GM10248 (cell line): ENCODE results near the gene EIF4EBP2.

Experiments
- CTCF ChIA-PET: fragments of 300-600 bp; sonication (Branson Sonifier 250); formaldehyde crosslinking; extraction: SDS; loops from one replicate; lab custom pipeline; 2021; ENCODE audit warnings: antibody characterized with exemption; lab: Yijun Ruan, JAX
- POLR2A ChIA-PET: fragments of 350-650 bp; sonication (Branson Sonifier 250); formaldehyde crosslinking; extraction: SDS; loops from one replicate; lab custom pipeline; 2020; ENCODE audit warnings: antibody characterized with exemption; lab: Yijun Ruan, JAX
- DNase-seq: peaks from one replicate; pipeline ENCODE4 v3.0.0; 2012; ENCODE audit errors: extremely low spot score
- TF ChIP-seq, protein P1 (sequence below): IDR thresholded peaks from 2 replicates; pipeline ENCODE4 v1.5.1; 2012; ENCODE audit warnings: mild to moderate bottlenecking, low read depth; ENCODE audit errors: extremely low read depth, missing control alignments, control extremely low read depth

The EIF4EBP2 gene

DNA sequence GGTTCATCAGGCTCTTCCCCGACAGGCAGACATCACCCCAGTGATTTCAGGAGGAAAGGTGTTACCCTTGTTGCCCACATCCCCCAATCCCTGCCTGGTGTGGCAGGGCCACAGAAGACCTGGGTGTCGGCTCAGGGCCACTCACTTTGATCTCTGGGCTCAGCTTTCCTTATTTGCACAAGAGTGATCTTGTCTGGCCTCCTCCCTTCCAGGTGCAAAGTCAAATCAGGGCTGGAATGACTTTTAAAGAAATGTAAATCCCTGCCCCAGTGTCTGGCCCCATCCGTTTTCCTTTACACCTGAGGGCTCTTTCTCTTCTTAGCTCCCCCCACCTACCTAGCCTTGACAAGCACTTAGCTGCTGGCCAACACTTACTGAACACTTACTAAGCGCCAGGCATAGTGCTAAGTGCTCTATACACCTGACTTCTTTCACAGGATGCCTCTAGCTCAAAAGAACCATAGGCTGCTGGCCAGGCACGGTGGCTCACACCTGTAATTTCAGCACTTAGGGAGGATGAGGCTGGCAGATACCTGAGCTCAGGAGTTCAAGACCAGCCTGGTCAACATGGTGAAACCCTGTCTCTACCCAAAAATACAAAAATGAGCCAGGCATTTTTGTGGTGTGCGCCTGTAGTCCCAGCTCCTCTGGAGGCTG lies 38.5 kb downstream of the EIF4EBP2 start:
- ChIA-PET POLR2A (no interaction called here), CTCF (interaction anchor here (1.2 to 1.7 kb wide), 4 partner anchors 11 to 221 kb away, joined by 3 to 6 read pairs (median 4); no protein-coding TSS in a partner anchor)
- TF ChIP-seq, protein P1, sequence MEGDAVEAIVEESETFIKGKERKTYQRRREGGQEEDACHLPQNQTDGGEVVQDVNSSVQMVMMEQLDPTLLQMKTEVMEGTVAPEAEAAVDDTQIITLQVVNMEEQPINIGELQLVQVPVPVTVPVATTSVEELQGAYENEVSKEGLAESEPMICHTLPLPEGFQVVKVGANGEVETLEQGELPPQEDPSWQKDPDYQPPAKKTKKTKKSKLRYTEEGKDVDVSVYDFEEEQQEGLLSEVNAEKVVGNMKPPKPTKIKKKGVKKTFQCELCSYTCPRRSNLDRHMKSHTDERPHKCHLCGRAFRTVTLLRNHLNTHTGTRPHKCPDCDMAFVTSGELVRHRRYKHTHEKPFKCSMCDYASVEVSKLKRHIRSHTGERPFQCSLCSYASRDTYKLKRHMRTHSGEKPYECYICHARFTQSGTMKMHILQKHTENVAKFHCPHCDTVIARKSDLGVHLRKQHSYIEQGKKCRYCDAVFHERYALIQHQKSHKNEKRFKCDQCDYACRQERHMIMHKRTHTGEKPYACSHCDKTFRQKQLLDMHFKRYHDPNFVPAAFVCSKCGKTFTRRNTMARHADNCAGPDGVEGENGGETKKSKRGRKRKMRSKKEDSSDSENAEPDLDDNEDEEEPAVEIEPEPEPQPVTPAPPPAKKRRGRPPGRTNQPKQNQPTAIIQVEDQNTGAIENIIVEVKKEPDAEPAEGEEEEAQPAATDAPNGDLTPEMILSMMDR: no peak
- no peak for DNase-seq

DNA sequence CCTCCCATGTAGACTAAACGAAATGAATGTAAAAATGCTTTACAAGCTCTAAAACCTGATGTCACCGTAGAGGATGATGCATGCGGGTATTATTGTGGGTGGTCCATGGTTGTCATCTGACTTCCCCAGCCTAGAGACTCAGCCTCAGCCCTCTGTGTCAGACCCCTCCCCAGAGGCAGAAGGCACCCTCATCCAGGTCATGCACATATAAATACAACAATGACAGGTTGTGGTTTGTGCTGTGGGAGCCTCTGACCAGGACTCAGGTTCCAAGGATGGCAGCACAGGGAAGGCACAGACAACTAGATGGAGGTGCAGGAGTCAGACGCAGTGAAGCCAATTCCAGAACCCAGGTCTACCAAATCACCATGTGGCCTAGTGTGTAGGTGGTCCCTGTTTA lies 40.8 kb downstream of the EIF4EBP2 start:
- ChIA-PET POLR2A (no interaction called here), CTCF (interaction anchor here (0.9 to 1.6 kb wide), 4 partner anchors 9 to 145 kb away, joined by 3 to 9 read pairs (median 3); no protein-coding TSS in a partner anchor)
- DNase-seq: no peak
- TF ChIP-seq, protein P1: no peak

DNA sequence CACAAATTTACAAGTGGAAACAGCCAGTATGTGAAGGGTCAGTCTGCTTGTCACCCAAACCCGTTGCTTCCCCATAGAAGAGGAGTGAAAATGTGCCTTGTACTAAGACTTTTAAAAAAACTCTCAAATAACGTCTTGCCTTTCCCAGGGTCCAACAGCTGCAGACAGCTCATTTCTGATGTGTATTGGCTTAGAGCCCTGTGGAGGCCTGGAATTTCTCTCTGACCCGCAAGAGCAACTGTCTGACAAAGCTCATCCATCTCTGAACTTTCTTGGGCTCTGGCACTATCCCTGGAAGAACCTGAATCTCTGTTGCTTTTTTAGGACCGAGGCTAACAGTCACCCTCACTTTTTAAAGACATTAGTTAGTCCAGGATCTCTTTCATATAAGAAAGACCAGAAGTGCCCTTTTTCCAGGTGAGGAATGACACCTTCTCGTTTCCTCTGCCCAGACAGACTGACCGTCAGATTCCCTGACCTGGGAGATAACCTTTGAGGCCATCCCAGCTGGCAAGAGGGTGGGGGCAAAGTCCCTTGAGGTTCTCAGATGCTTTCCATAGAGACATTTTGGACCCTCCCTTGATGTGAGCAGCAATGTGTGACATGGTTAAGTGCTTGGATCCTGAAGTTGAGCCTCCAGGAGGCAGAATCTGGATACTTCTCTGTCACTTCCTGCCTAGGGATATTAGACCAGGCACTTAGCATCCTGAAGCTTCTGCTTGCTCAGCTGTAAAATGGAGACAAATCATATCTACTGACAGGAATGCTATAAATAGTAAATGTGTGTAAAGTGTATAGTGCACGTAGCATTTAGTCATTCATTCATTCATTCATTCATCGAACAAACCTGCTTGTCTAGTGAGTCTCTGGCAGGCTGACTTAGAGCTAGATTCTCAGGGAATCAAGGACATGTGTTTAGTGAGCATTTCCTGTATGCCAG lies 42.0 kb downstream of the EIF4EBP2 start:
- no peak for DNase-seq
- POLR2A ChIA-PET: interaction anchor here (0.6 kb wide), 1 partner anchor 309 kb away, joined by 3 read pairs; no protein-coding TSS in a partner anchor
- CTCF ChIA-PET: interaction anchor here (0.8 to 1.6 kb wide), 7 partner anchors 9 to 224 kb away, joined by 3 to 9 read pairs (median 3); no protein-coding TSS in a partner anchor
- TF ChIP-seq, protein P1: no peak

DNA sequence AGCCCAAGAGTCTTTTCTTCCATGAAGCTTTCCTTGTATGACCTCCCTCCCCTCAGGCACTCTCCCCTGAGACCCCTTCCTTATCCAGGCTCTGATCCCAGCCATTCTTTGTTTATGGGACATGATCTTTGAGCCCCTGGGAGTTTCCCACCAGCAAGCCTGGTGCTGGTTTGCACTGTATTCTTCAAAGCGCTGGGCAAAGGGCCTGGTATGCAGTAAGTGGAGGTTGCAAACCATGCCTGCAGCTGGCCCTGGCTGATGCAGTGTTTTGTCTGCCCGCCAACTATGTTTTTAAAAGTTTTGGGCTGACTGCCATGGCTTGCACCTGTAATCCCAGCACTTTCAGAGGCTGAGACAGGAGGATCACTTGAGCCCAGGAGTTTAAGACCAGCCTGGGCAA lies 44.3 kb downstream of the EIF4EBP2 start:
- DNase-seq: no peak
- POLR2A ChIA-PET: no interaction called here
- CTCF ChIA-PET: interaction anchor here (1.3 to 3.7 kb wide), 2 partner anchors 13 to 176 kb away, joined by 3 to 19 read pairs; no protein-coding TSS in a partner anchor
- TF ChIP-seq, protein P1: no peak

DNA sequence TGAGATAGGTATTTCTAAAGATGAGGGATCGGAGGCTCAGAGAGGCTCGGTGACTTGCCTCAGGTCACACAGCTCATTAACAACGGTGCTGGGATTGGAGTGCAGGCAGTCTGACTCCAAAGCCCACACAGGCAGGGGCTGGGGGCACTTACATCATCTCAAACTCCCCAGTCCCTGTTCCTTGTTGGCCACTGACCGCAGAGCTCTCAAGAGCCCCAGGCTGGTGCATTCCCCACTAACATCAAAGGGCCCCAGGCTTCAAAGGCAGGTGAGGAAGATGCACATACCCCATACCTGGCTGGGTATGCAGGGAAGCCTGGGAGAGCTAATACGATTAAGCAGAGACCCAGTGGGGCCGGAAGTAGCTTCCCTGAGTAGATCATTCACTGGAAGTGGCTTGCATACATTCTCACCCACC lies 51.3 kb downstream of the EIF4EBP2 start:
- ChIA-PET CTCF (interaction anchor here (0.6 to 1.3 kb wide), 4 partner anchors 9 to 29 kb away, joined by 3 read pairs; no protein-coding TSS in a partner anchor), POLR2A (no interaction called here)
- TF ChIP-seq, protein P1: no peak
- DNase-seq: no peak

DNA sequence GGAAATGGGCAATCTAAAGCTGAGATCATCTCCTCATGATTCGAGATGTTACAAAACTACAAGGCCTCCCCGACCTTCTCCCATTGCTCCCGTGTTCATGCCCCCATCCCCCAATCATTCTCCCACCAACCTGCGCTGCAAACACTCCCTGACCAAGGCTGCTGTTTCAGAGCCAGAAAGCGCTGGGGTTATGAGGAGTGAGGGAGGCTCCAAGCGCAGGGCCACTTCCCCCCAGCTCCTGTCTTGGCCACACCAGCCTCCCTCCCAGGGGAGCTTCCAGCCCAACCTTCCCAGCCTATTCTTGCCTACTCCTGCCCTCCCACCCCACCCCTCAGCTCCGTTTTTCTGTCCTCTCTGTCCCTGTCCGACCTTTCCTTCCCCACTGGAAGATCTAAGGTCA lies 52.2 kb downstream of the EIF4EBP2 start:
- DNase-seq: no peak
- ChIA-PET CTCF (interaction anchor here (0.9 to 1.3 kb wide), 5 partner anchors 10 to 93 kb away, joined by 3 to 4 read pairs (median 3); no protein-coding TSS in a partner anchor), POLR2A (no interaction called here)
- TF ChIP-seq, protein P1: no peak
